HS-5 (cell line): ENCODE data around the gene RASAL2.
"Not testable (repeated sequence)": the region's sequence is repeated elsewhere in the genome, so short reads cannot be mapped to it uniquely, and the experiment has no call there.

Experiments used
- DNase-seq: peaks from one replicate; pipeline ENCODE4 v3.0.0-alpha.2; 2012; ENCODE audit warnings: low read depth

Gene RASAL2

GRCh38 chr1:178119628-178120027 lies 25.7 kb downstream of the RASAL2 start:
- DNase-seq, result no peak

GRCh38 chr1:178120088-178120487 lies 26.2 kb downstream of the RASAL2 start:
- DNase-seq, result no peak

GRCh38 chr1:178120520-178121052 lies 26.7 kb downstream of the RASAL2 start:
- not testable (repeated sequence) for DNase-seq

- DNase-seq, result no peak
Observed at GRCh38 chr1:178121883-178122282, 28.0 kb downstream of the RASAL2 start.

- DNase-seq, result peak; percentile 29
Observed at GRCh38 chr1:178122283-178122682, 28.4 kb downstream of the RASAL2 start.

GRCh38 chr1:178124115-178124514 lies 30.2 kb downstream of the RASAL2 start:
- DNase-seq, result no peak

- DNase-seq, result no peak
Observed at GRCh38 chr1:178126261-178126660, 32.4 kb downstream of the RASAL2 start.

- DNase-seq, result peak; percentile 87
Observed at GRCh38 chr1:178126741-178127185, 32.9 kb downstream of the RASAL2 start.

GRCh38 chr1:178127482-178128191 lies 33.7 kb downstream of the RASAL2 start:
- DNase-seq, result no peak

- DNase-seq, result no peak
Observed at GRCh38 chr1:178133239-178133989, 39.5 kb downstream of the RASAL2 start.

- DNase-seq, result peak; percentile 35
Observed at GRCh38 chr1:178134061-178134460, 40.2 kb downstream of the RASAL2 start.

- DNase-seq, result no peak
Observed at GRCh38 chr1:178137238-178137637, 43.3 kb downstream of the RASAL2 start.

GRCh38 chr1:178142806-178143205 lies 48.9 kb downstream of the RASAL2 start:
- DNase-seq, result no peak

GRCh38 chr1:178143730-178144690 lies 50.1 kb downstream of the RASAL2 start:
- no peak for DNase-seq

GRCh38 chr1:178145605-178146004 lies 51.7 kb downstream of the RASAL2 start:
- DNase-seq, result no peak

- DNase-seq, result no peak
Observed at GRCh38 chr1:178146436-178146835, 52.5 kb downstream of the RASAL2 start.

- DNase-seq, result no peak
Observed at GRCh38 chr1:178150610-178151009, 56.7 kb downstream of the RASAL2 start.

- DNase-seq, result no peak
Observed at GRCh38 chr1:178151831-178152230, 57.9 kb downstream of the RASAL2 start.

- no peak for DNase-seq
Observed at GRCh38 chr1:178155481-178156255, 61.8 kb downstream of the RASAL2 start.

GRCh38 chr1:178160736-178161475 lies 67.0 kb downstream of the RASAL2 start:
- no peak for DNase-seq
